ENCODE measurements around the gene TARBP1.

The TARBP1 gene

DNA sequence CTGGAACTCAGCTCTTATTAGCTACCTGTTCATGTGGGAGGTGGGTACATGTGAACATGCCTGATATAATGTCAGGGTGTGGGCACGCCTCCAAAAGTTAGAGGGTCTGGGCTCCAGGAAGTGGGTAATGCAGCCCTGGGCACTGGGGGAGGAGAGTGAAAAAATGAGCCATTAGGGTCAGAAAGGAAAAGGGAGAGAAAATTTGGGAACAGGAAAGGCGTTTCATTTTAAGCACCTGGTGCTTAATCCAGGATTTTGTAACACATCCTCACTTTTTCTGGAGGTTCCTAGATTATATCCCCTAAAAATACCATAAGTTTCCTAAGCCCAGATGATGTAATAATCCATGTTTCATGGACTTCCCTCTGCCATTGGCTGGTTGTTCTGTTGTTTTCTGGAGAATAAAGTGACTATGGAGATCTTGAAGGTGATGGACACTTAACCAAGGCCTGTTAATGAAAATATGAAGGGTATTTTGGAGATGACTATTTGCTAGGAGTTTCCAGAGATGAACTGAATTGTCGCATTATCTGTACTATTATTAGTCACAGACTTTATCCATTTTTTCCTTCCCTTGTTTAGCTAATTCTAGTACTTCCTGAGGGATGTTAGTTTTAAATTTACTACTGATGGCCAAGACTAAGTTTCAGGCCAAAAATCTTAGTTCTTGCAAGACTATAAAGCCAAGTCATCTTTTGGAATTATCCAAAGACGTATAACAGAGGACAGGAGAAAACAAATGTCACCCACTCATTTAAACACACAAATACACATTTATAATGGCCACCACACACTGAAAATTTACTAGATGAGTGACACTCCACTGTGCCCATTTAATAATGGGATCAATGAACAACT lies 24.4 kb upstream of the TARBP1 start:
- TF ChIP-seq, protein P1, sequence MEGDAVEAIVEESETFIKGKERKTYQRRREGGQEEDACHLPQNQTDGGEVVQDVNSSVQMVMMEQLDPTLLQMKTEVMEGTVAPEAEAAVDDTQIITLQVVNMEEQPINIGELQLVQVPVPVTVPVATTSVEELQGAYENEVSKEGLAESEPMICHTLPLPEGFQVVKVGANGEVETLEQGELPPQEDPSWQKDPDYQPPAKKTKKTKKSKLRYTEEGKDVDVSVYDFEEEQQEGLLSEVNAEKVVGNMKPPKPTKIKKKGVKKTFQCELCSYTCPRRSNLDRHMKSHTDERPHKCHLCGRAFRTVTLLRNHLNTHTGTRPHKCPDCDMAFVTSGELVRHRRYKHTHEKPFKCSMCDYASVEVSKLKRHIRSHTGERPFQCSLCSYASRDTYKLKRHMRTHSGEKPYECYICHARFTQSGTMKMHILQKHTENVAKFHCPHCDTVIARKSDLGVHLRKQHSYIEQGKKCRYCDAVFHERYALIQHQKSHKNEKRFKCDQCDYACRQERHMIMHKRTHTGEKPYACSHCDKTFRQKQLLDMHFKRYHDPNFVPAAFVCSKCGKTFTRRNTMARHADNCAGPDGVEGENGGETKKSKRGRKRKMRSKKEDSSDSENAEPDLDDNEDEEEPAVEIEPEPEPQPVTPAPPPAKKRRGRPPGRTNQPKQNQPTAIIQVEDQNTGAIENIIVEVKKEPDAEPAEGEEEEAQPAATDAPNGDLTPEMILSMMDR (IDR thresholded peaks at IDR 0.05; ENCODE audit: control insufficient read depth, extremely low read depth, insufficient read depth) = no peak
- no peak for DNase-seq (ENCODE audit: low read depth)
- H3K4me3 ChIP-seq (ENCODE audit: low read depth, low read length) = no peak overlapping the region

DNA sequence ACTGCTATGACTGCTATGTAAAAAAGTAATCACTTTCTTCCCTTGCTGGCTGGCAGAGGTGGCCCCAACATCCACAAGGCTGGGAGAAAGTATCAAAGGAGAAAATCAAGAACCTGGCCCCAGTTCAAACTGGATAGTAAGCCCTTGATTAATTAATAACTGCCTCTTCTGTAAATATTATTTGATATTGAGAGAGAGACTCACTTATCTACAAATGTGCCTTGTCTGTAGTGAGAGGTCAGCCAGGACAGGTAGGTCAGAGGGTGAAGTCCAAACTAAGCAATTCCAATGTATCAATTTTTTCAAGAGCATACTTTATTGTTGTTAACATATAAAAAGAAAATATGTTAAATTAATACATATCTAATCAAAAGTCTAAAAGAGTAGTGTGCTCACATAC lies 23.8 kb upstream of the TARBP1 start:
- TF ChIP-seq, protein P1 (IDR thresholded peaks at IDR 0.05; ENCODE audit: control insufficient read depth, extremely low read depth, insufficient read depth) = no peak
- no peak for DNase-seq (ENCODE audit: low read depth)
- H3K4me3 ChIP-seq (ENCODE audit: low read depth, low read length) = no peak overlapping the region

DNA sequence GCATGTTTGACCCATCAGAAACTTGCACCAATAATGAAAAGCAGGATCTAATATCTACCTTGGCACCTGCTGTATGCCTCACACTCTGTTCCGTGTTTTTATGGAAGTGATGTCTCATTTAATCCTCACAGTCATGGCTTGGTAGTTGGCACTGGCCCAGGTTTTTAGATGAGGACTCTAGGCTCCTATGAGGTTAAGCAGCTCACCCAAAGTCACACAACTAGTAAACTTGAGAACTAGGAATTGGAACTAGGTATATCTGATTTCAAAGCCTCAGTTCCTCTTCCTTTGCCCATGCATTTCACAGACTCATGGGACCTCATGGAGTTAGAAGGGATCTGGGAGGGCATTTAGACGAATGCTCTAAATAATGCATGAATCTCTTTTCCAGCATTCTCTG lies 21.3 kb upstream of the TARBP1 start:
- DNase-seq (ENCODE audit: low read depth) = no peak
- H3K4me3 ChIP-seq (ENCODE audit: low read depth, low read length) = no peak overlapping the region
- TF ChIP-seq, protein P1 (IDR thresholded peaks at IDR 0.05; ENCODE audit: control insufficient read depth, extremely low read depth, insufficient read depth) = no peak

DNA sequence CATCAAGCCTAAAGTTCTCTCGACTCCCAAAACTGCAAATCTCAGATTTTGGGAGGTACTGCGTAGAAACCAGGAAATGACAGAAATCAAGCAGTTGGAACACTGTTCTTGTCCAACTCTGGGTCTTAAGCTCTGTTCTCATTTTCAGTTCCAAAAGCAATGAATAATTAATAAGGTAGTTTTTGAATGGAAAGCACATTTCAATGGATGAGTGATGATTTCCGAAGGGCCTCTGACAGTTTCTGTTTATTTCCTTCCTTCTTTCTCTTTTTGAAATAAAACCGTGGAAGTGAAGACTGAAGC lies 20.9 kb upstream of the TARBP1 start:
- TF ChIP-seq, protein P1 (IDR thresholded peaks at IDR 0.05; ENCODE audit: control insufficient read depth, extremely low read depth, insufficient read depth) = no peak
- H3K4me3 ChIP-seq (ENCODE audit: low read depth, low read length) = no peak overlapping the region
- DNase-seq (ENCODE audit: low read depth) = no peak

DNA sequence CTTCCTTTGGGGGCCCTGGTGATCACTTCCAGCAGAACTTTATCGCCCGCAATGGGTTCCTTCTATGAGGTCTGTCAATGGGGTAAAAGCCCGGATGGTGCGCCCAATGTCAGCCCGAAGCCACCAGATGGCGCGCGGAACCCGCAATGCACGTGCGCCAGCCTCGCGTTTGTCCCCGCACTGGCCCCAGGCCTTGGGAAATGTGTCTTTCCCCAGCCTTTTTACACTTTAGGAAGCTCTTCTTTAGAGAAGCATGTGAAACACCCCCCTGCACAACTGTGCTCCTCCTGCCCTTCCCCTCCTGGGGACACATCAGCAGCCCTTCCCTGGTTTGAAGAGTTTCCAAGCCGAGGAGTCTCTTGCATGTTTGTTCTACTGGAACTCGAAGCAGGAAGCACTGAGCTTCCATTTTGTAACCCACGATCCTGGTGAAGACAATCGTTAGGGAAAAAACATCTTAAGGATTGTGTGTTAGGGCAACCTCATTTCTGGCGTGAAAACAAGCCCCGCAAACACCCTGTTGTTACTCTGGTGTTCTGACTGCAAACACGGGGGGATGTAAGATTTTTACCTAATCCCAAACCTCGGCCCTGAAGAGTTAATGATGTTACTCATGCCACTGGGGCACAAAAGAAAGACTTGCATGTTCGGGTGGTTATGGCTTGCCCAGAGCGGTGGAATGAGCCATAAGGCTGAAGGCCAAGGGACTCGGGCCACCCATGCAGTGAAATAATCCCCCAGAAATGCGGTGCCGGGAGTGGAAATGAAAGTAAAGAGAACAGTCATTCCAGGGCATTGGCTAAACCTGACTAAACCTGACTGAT lies 20.4 kb upstream of the TARBP1 start:
- no peak overlapping the region for H3K4me3 ChIP-seq (ENCODE audit: low read depth, low read length)
- peak; percentile 41 for DNase-seq (ENCODE audit: low read depth)
- TF ChIP-seq, protein P1 (IDR thresholded peaks at IDR 0.05; ENCODE audit: control insufficient read depth, extremely low read depth, insufficient read depth) = peak; percentile 70

DNA sequence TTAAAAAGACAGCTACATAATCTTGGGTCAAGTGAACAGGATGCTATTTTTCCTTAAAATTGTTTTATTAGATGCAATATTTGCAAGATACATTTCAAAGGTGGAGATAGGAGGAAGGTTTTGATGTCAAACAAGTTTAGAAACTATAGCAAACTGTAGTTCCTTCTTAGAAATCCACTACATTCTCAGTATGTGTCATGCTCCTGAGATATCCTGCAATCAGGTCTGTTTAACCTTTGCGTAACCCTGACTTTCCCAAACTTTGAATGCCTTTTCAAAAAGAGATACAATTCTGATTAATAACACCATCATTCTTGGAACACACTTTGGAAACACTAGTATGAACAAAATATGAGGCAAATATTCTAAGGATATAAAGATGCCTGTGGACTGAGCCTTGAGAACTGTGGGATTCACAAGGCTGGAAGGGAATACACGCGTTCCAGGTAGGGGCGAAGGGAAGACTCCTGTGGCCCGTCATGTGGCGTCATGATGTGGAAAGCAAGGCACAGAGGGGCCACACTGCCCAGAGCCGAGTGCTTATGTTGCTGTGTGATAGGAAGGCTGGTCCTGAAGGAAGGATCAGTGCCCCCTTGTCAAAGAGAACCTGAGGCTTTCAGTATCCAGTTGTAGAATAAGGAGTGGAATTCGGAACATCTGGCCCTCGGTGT lies 19.6 kb upstream of the TARBP1 start:
- DNase-seq (ENCODE audit: low read depth) = no peak
- TF ChIP-seq, protein P1 (IDR thresholded peaks at IDR 0.05; ENCODE audit: control insufficient read depth, extremely low read depth, insufficient read depth) = no peak
- no peak overlapping the region for H3K4me3 ChIP-seq (ENCODE audit: low read depth, low read length)

Measured in LNCaP clone FGC (cell line).